Fibroblast of lung (primary cell): Measurements from ENCODE around the gene RB1. TPM values are rescaled to one million over a fixed set of nuclear protein-coding genes. Genes with fewer than 3 reads are reported as not detected.

Experiments
- DNase-seq, 2 donors: peaks; one replicate each; pipeline versions ENCODE4 v3.0.0 to v3.0.0-alpha.2; 2010; ENCODE audit warnings: low read depth in 2 of 2
- H2AFZ ChIP-seq: 2 replicates; pipeline ENCODE4 v1.5.1; 2012; ENCODE audit warnings: low read length, control low read depth, inconsistent platforms
- H3K27ac ChIP-seq: 2 replicates; pipeline ENCODE4 v1.5.1; 2011; ENCODE audit warnings: low read length, control low read depth; ENCODE audit not compliant: insufficient read depth
- H3K27me3 ChIP-seq: 2 replicates; pipeline ENCODE4 v1.5.1; 2011; ENCODE audit warnings: mild to moderate bottlenecking, low read length; ENCODE audit not compliant: control insufficient read depth, insufficient read depth
- H3K36me3 ChIP-seq: 2 replicates; pipeline ENCODE4 v1.5.1; 2011; ENCODE audit warnings: low read length; ENCODE audit not compliant: control insufficient read depth, insufficient read depth
- H3K4me1 ChIP-seq: 2 replicates; pipeline ENCODE4 v1.5.1; 2011; ENCODE audit warnings: low read length; ENCODE audit not compliant: control insufficient read depth, insufficient read depth; ENCODE audit errors: extremely low read depth
- H3K4me2 ChIP-seq: 2 replicates; pipeline ENCODE4 v1.5.1; 2011; ENCODE audit warnings: low read length, control low read depth; ENCODE audit not compliant: insufficient read depth; ENCODE audit errors: extremely low read depth
- H3K4me3 ChIP-seq, 4 experiments: fragments of 200-600 bp in 1 of 4; sonication (generic) in 1 of 4; replicated peaks in 1 of 4; 2 replicates each; pipeline ENCODE4 v1.5.1; 2011 to 2016; ENCODE audit warnings: low read length in 4 of 4, low read depth in 3 of 4, mild to moderate bottlenecking in 3 of 4, control low read depth in 2 of 4, inconsistent platforms in 1 of 4, mixed read lengths in 1 of 4; ENCODE audit not compliant: insufficient read depth in 1 of 4; ENCODE audit errors: control extremely low read depth in 1 of 4
- H3K79me2 ChIP-seq: 2 replicates; pipeline ENCODE4 v1.5.1; 2012; ENCODE audit warnings: mild to moderate bottlenecking, low read length, inconsistent platforms; ENCODE audit not compliant: control insufficient read depth, insufficient read depth
- H3K9ac ChIP-seq: 2 replicates; pipeline ENCODE4 v1.5.1; 2011; ENCODE audit warnings: mild to moderate bottlenecking, low read length, control low read depth; ENCODE audit not compliant: insufficient read depth
- H3K9me3 ChIP-seq: 2 replicates; pipeline ENCODE4 v1.5.1; 2012; ENCODE audit warnings: low read depth, low read length; ENCODE audit not compliant: control insufficient read depth, insufficient read depth
- H4K20me1 ChIP-seq: 2 replicates; pipeline ENCODE4 v1.5.1; 2011; ENCODE audit warnings: low read length; ENCODE audit not compliant: control insufficient read depth, insufficient read depth; ENCODE audit errors: extremely low read depth
- EZH2 ChIP-seq: IDR thresholded peaks from 2 replicates; pipeline ENCODE4 v1.5.1; 2012; ENCODE audit warnings: low read length, control low read depth, mild to moderate bottlenecking; ENCODE audit errors: missing control alignments
- polyA plus RNA-seq, 2 donors: library from polyadenylated mRNA; depleted of rRNA in 1 of 2; stranded (reverse) in 1 of 2; unstranded in 1 of 2; fragments of >200 nt; gene quantifications; 2 replicates each; pipeline ENCODE4 v1.2.1, GENCODE V29; 2011 to 2012; ENCODE audit warnings: missing spikeins in 1 of 2
- total RNA-seq: library from RNA; depleted of rRNA; stranded (reverse); fragments of >200 nt; gene quantifications from 2 replicates; pipeline ENCODE4 v1.2.1, GENCODE V29; 2014
- TF ChIP-seq, protein P1 (sequence below), 2 donors: IDR thresholded peaks in 1 of 2; conservative IDR thresholded peaks in 1 of 2; 1 replicate in 1 of 2; 2 replicates in 1 of 2; pipeline ENCODE4 v1.5.1; 2011 to 2012; ENCODE audit warnings: low read length in 2 of 2, control low read depth in 1 of 2, inconsistent platforms in 1 of 2, low read depth in 1 of 2, mild to moderate bottlenecking in 1 of 2

Gene RB1
- total and polyA plus RNA-seq, 2 donors (not counting 1 experiment from before 2014, with no cell fraction given) = 31.9 to 39.7 TPM

GRCh38 chr13:48320399-48320790 lies 16.8 kb downstream of the RB1 start:
- Histone ChIP-seq H3K4me3 (no peak overlapping the region), H3K9me3 (no peaks in the 10 kb centered on the region), H3K27ac (no peak overlapping the region), H3K9ac (no peak overlapping the region), H3K4me2 (no peak overlapping the region), H3K79me2 (peaks cover 17% of the 10 kb centered on the region), H4K20me1 (no peaks in the 10 kb centered on the region), H2AFZ (no peak overlapping the region), H3K4me1 (no peaks in the 10 kb centered on the region), H3K27me3 (no peaks in the 10 kb centered on the region), H3K36me3 (peaks cover 15% of the 10 kb centered on the region)
- no peak for DNase-seq
- TF ChIP-seq, protein P1, sequence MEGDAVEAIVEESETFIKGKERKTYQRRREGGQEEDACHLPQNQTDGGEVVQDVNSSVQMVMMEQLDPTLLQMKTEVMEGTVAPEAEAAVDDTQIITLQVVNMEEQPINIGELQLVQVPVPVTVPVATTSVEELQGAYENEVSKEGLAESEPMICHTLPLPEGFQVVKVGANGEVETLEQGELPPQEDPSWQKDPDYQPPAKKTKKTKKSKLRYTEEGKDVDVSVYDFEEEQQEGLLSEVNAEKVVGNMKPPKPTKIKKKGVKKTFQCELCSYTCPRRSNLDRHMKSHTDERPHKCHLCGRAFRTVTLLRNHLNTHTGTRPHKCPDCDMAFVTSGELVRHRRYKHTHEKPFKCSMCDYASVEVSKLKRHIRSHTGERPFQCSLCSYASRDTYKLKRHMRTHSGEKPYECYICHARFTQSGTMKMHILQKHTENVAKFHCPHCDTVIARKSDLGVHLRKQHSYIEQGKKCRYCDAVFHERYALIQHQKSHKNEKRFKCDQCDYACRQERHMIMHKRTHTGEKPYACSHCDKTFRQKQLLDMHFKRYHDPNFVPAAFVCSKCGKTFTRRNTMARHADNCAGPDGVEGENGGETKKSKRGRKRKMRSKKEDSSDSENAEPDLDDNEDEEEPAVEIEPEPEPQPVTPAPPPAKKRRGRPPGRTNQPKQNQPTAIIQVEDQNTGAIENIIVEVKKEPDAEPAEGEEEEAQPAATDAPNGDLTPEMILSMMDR (conservative IDR thresholded peaks at IDR 0.05 in 1 of 2, IDR thresholded peaks at IDR 0.05 in 1 of 2; ENCODE audit: low read depth in 1 of 2, low read length in 2 of 2) = no peak
- TF ChIP-seq EZH2 = no peak

DNA sequence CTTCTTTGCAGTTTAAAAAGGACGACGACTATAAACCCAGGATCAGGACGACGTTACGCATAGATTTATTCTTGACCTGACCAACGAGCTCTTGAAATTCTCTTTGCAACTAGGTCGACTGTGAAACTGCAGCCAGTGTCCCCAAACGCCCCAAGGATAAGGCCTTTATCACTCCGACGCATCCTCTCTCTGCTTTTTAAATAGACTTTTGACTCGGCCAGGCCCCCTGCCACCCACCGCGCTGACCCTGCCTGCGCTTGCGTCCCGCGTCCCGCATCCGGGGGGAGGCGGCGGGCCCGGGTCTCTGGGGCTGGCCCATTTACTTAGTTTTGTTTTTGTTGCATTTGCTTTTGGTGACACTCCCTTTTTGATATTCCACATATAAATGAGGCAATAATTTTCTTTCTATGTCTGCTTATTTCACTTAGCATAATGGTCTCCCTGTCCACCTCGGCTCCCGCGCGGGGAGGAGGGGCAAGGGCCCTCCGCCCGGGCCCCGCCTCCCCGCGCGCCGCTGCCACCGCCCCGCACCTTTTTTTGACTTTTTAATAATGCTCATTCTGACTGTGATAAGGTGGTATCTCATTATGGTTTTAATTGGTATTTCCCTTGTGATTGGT lies 17.4 kb downstream of the RB1 start:
- Histone ChIP-seq H4K20me1 (no peaks in the 10 kb centered on the region), H3K27ac (no peak overlapping the region), H3K9me3 (no peaks in the 10 kb centered on the region), H3K79me2 (peaks cover 15% of the 10 kb centered on the region), H3K4me1 (no peaks in the 10 kb centered on the region), H3K27me3 (no peaks in the 10 kb centered on the region), H3K9ac (no peak overlapping the region), H3K4me3 (peak overlapping the region in 1 of 4 experiments; percentile 38), H2AFZ (no peak overlapping the region), H3K36me3 (peaks cover 15% of the 10 kb centered on the region), H3K4me2 (no peak overlapping the region)
- TF ChIP-seq, protein P1 (conservative IDR thresholded peaks at IDR 0.05 in 1 of 2, IDR thresholded peaks at IDR 0.05 in 1 of 2; ENCODE audit: low read depth in 1 of 2, low read length in 2 of 2) = no peak
- TF ChIP-seq EZH2 = no peak
- no peak for DNase-seq

- no peak overlapping the region for H2AFZ ChIP-seq
- peaks cover 13% of the 10 kb centered on the region for H3K79me2 ChIP-seq
- H3K36me3 ChIP-seq = peaks cover 13% of the 10 kb centered on the region
- H3K4me1 ChIP-seq = no peaks in the 10 kb centered on the region
- no peak overlapping the region for H3K9ac ChIP-seq
- no peak overlapping the region for H3K27ac ChIP-seq
- H3K9me3 ChIP-seq = no peaks in the 10 kb centered on the region
- DNase-seq = no peak
- TF ChIP-seq, protein P1 (conservative IDR thresholded peaks at IDR 0.05 in 1 of 2, IDR thresholded peaks at IDR 0.05 in 1 of 2; ENCODE audit: low read depth in 1 of 2, low read length in 2 of 2) = no peak
- no peak for TF ChIP-seq EZH2
- no peak overlapping the region for H3K4me2 ChIP-seq
- H3K4me3 ChIP-seq = no peak overlapping the region
- H3K27me3 ChIP-seq = no peaks in the 10 kb centered on the region
- H4K20me1 ChIP-seq = no peaks in the 10 kb centered on the region
These were observed 18.7 kb downstream of the RB1 start for GRCh38 chr13:48322294-48322693.
